H1 (cell line): ENCODE measurements around the gene TCF4. TPM values are rescaled to one million over a fixed set of nuclear protein-coding genes. Genes with fewer than 3 reads are reported as not detected.

Experiments used
- CTCF ChIA-PET: fragments of 300-600 bp; sonication (Branson Sonifier 250); formaldehyde crosslinking; loops from one replicate; lab custom pipeline; 2021; ENCODE audit not compliant: partially characterized antibody; lab: Charles Lee
- POLR2A ChIA-PET: fragments of 300-600 bp; sonication (Branson Sonifier 250); formaldehyde crosslinking; loops from one replicate; lab custom pipeline; 2021; ENCODE audit warnings: inconsistent platforms; ENCODE audit not compliant: partially characterized antibody; lab: Charles Lee
- DNase-seq, 2 experiments: peaks; one replicate each; pipeline versions ENCODE4 v3.0.0 to v3.0.0-alpha.2; 2010 to 2022; ENCODE audit warnings: low spot score in 2 of 2, low read depth in 1 of 2, mixed read lengths in 1 of 2
- FAIRE-seq: peaks from 2 replicates; lab custom pipeline; 2011; peaks lifted over from hg19 to GRCh38; lab: Jason Lieb, UNC
- H2AFZ ChIP-seq: 2 replicates; pipeline ENCODE4 v1.8.1; 2012; ENCODE audit warnings: low read length, inconsistent platforms
- H2AK5ac ChIP-seq: 2 replicates; pipeline ENCODE4 v1.6.1; 2013; ENCODE audit warnings: low read depth, low read length
- H2BK120ac ChIP-seq: replicated peaks from 2 replicates; pipeline ENCODE3; 2013; ENCODE audit warnings: low read depth, low read length, inconsistent platforms
- H2BK12ac ChIP-seq: 2 replicates; pipeline ENCODE4 v1.6.1; 2013; ENCODE audit warnings: low read depth, low read length
- H2BK15ac ChIP-seq: 2 replicates; pipeline ENCODE4 v1.6.1; 2013; ENCODE audit warnings: low read length
- H2BK20ac ChIP-seq: 2 replicates; pipeline ENCODE4 v1.6.1; 2013; ENCODE audit warnings: low read length
- H2BK5ac ChIP-seq: 2 replicates; pipeline ENCODE4 v1.6.1; 2013; ENCODE audit warnings: low read depth, low read length
- H3K14ac ChIP-seq: 2 replicates; pipeline ENCODE4 v1.6.1; 2013; ENCODE audit warnings: inconsistent platforms; ENCODE audit not compliant: insufficient read length
- H3K18ac ChIP-seq: 2 replicates; pipeline ENCODE4 v1.6.1; 2013; ENCODE audit warnings: low read length; ENCODE audit errors: extremely low read depth
- H3K23ac ChIP-seq: 2 replicates; pipeline ENCODE4 v1.6.1; 2013; ENCODE audit warnings: inconsistent platforms; ENCODE audit not compliant: insufficient read length
- H3K23me2 ChIP-seq: 2 replicates; pipeline ENCODE4 v1.6.1; 2013; ENCODE audit warnings: low read depth, low read length
- H3K27ac ChIP-seq: 2 replicates; pipeline ENCODE4 v1.6.1; 2011; ENCODE audit warnings: low read depth, low read length, inconsistent platforms
- H3K27me3 ChIP-seq, 4 experiments: replicated peaks in 1 of 4; 1 replicate in 1 of 4; 2 replicates in 3 of 4; pipeline versions ENCODE4 v1.6.1 to v1.8.1; 2011 to 2013; ENCODE audit warnings: low read length in 3 of 4, mild to moderate bottlenecking in 3 of 4, inconsistent platforms in 2 of 4, mixed read lengths in 2 of 4, moderate library complexity in 1 of 4; ENCODE audit not compliant: control insufficient read depth in 3 of 4, insufficient read depth in 3 of 4; ENCODE audit errors: extremely low read depth in 1 of 4
- H3K36me3 ChIP-seq, 4 experiments: 2 replicates each; pipeline versions ENCODE4 v1.6.1 to v1.8.1; 2011 to 2013; ENCODE audit warnings: mild to moderate bottlenecking in 4 of 4, low read length in 3 of 4, moderate library complexity in 2 of 4, control low read depth in 1 of 4, inconsistent platforms in 1 of 4; ENCODE audit not compliant: insufficient read depth in 4 of 4, control insufficient read depth in 2 of 4
- H3K4ac ChIP-seq: replicated peaks from 2 replicates; pipeline ENCODE3; 2013; ENCODE audit warnings: low read length, low read depth, mixed read lengths, inconsistent platforms; ENCODE audit not compliant: insufficient read length
- H3K4me1 ChIP-seq, 4 experiments: replicated peaks in 1 of 4; 1 replicate in 1 of 4; 2 replicates in 3 of 4; pipeline versions ENCODE4 v1.6.1 to v1.8.1; 2011 to 2013; ENCODE audit warnings: low read length in 3 of 4, inconsistent platforms in 2 of 4, mixed read lengths in 1 of 4; ENCODE audit not compliant: insufficient read depth in 4 of 4, control insufficient read depth in 3 of 4
- H3K4me2 ChIP-seq, 2 experiments: 2 replicates each; pipeline versions ENCODE4 v1.6.1 to v1.8.1; 2011 to 2013; ENCODE audit warnings: low read depth in 2 of 2, low read length in 2 of 2, control low read depth in 1 of 2, inconsistent platforms in 1 of 2, mild to moderate bottlenecking in 1 of 2; ENCODE audit not compliant: insufficient read depth in 1 of 2
- H3K4me3 ChIP-seq, 4 experiments: fragments of 200-600, 300-600 bp in 1 of 4; sonication (generic), shearing (Covaris generic), sonication (Bioruptor Twin) in 1 of 4; 2 replicates each; pipeline versions ENCODE4 v1.5.1 to v1.8.1; 2011 to 2016; ENCODE audit warnings: low read length in 4 of 4, low read depth in 3 of 4, control low read depth in 2 of 4, inconsistent platforms in 2 of 4, mild to moderate bottlenecking in 2 of 4, mixed read lengths in 1 of 4, moderate library complexity in 1 of 4; ENCODE audit not compliant: insufficient read depth in 2 of 4; ENCODE audit errors: extremely low read depth in 1 of 4
- H3K56ac ChIP-seq: replicated peaks from 2 replicates; pipeline ENCODE3; 2013; ENCODE audit warnings: low read depth, mild to moderate bottlenecking, mixed read lengths, low read length, inconsistent platforms; ENCODE audit not compliant: insufficient read length
- H3K79me1 ChIP-seq: 2 replicates; pipeline ENCODE4 v1.6.1; 2013; ENCODE audit warnings: low read depth, low read length, control low read depth
- H3K79me2 ChIP-seq, 2 experiments: 2 replicates each; pipeline versions ENCODE4 v1.6.1 to v1.8.1; 2012 to 2013; ENCODE audit warnings: low read length in 2 of 2, mild to moderate bottlenecking in 2 of 2, inconsistent platforms in 1 of 2; ENCODE audit not compliant: insufficient read depth in 2 of 2, control insufficient read depth in 1 of 2
- H3K9ac ChIP-seq, 4 experiments: replicated peaks in 1 of 4; 1 replicate in 1 of 4; 2 replicates in 3 of 4; pipeline versions ENCODE4 v1.6.1 to v1.8.1; 2011 to 2013; ENCODE audit warnings: low read depth in 3 of 4, low read length in 3 of 4, control low read depth in 2 of 4, mild to moderate bottlenecking in 2 of 4, moderate library complexity in 2 of 4, inconsistent platforms in 1 of 4; ENCODE audit errors: extremely low read depth in 1 of 4
- H3K9me3 ChIP-seq, 2 experiments: 2 replicates each; pipeline versions ENCODE4 v1.6.1 to v1.8.1; 2012 to 2013; ENCODE audit warnings: mild to moderate bottlenecking in 2 of 2, moderate library complexity in 2 of 2, control low read depth in 1 of 2, inconsistent platforms in 1 of 2, low read depth in 1 of 2, low read length in 1 of 2, mixed read lengths in 1 of 2; ENCODE audit not compliant: insufficient read depth in 2 of 2
- H4K20me1 ChIP-seq, 2 experiments: replicated peaks in 1 of 2; 2 replicates each; pipeline versions ENCODE3 to v1.8.1; 2011 to 2013; ENCODE audit warnings: inconsistent platforms in 2 of 2, low read length in 2 of 2, mild to moderate bottlenecking in 1 of 2; ENCODE audit not compliant: insufficient read depth in 2 of 2, control insufficient read depth in 1 of 2
- H4K5ac ChIP-seq: 2 replicates; pipeline ENCODE4 v1.6.1; 2013; ENCODE audit warnings: low read length, low read depth, mixed read lengths, inconsistent platforms; ENCODE audit not compliant: insufficient read length
- H4K8ac ChIP-seq: 2 replicates; pipeline ENCODE4 v1.8.0; 2013; ENCODE audit warnings: mild to moderate bottlenecking, moderate library complexity, low read length, inconsistent platforms; ENCODE audit not compliant: insufficient read depth; ENCODE audit errors: extremely low read depth
- H4K91ac ChIP-seq: replicated peaks from 2 replicates; pipeline ENCODE3; 2013; ENCODE audit warnings: low read length, mixed read lengths, inconsistent platforms; ENCODE audit not compliant: insufficient read length
- CEBPB ChIP-seq: IDR thresholded peaks from 2 replicates; pipeline ENCODE4 v1.6.1; 2012; ENCODE audit warnings: low read depth, low read length
- EGR1 ChIP-seq: IDR thresholded peaks from 2 replicates; pipeline ENCODE4 v1.6.1; 2011; ENCODE audit warnings: low read depth, low read length, borderline replicate concordance
- HDAC2 ChIP-seq, 2 experiments: fragments of 300-600 bp in 1 of 2; sonication (generic) in 1 of 2; IDR thresholded peaks; 2 replicates each; pipeline ENCODE4 v1.6.1; 2011 to 2012; ENCODE audit warnings: low read depth in 2 of 2, low read length in 2 of 2, mild to moderate bottlenecking in 2 of 2, moderate library complexity in 2 of 2, borderline replicate concordance in 1 of 2, inconsistent platforms in 1 of 2
- JUND ChIP-seq: IDR thresholded peaks from 2 replicates; pipeline ENCODE4 v1.6.1; 2011; ENCODE audit warnings: mild to moderate bottlenecking, improper control_type of control experiment, low read length
- KDM4A ChIP-seq: IDR thresholded peaks from one replicate; pipeline ENCODE4 v1.7.1; 2012; ENCODE audit warnings: low read depth, mild to moderate bottlenecking, moderate library complexity, low read length, inconsistent platforms; ENCODE audit not compliant: severe bottlenecking
- NANOG ChIP-seq: IDR thresholded peaks from 2 replicates; pipeline ENCODE4 v1.6.1; 2011; ENCODE audit warnings: low read length, low read depth, mild to moderate bottlenecking, inconsistent platforms; ENCODE audit not compliant: insufficient read depth, poor library complexity, severe bottlenecking
- PHF8 ChIP-seq: fragments of 200-600 bp; sonication (generic); conservative IDR thresholded peaks from 2 replicates; pipeline ENCODE4 v1.7.1; 2012; ENCODE audit warnings: low read depth, mild to moderate bottlenecking, inconsistent platforms, low read length, moderate library complexity
- POLR2AphosphoS5 ChIP-seq: IDR thresholded peaks from 2 replicates; pipeline ENCODE4 v1.6.1; 2011; ENCODE audit warnings: low read depth, low read length
- POU5F1 ChIP-seq: IDR thresholded peaks from 2 replicates; pipeline ENCODE4 v1.6.1; 2011; ENCODE audit warnings: low read depth, mild to moderate bottlenecking, low read length, moderate library complexity
- RBBP5 ChIP-seq: IDR thresholded peaks from 2 replicates; pipeline ENCODE4 v1.7.1; 2012; ENCODE audit warnings: low read depth, mild to moderate bottlenecking, inconsistent platforms, low read length, moderate library complexity, borderline replicate concordance
- SP1 ChIP-seq: IDR thresholded peaks from 2 replicates; pipeline ENCODE4 v1.6.1; 2011; ENCODE audit warnings: low read depth, low read length
- SP2 ChIP-seq: IDR thresholded peaks from 2 replicates; pipeline ENCODE4 v1.6.1; 2012; ENCODE audit warnings: mild to moderate bottlenecking, low read length, inconsistent platforms
- WGBS, 2 experiments: shearing (Covaris generic) in 1 of 2; methylation state at CpG; one replicate each; pipeline versions ENCODE4 v1.1.6 to v1.1.7; 2013 to 2015; ENCODE audit warnings: low lambda C conversion rate in 2 of 2, mixed read lengths in 2 of 2, inconsistent platforms in 1 of 2, low coverage in 1 of 2, missing lambda C conversion rate in 1 of 2; ENCODE audit not compliant: insufficient replicate concordance in 2 of 2, insufficient coverage in 1 of 2, insufficient read length in 1 of 2; ENCODE audit errors: extremely low coverage in 1 of 2, missing lambda C conversion rate in 1 of 2; 5-methylcytosine and 5-hydroxymethylcytosine counted together
- polyA plus RNA-seq, 7 experiments: library from polyadenylated mRNA; depleted of rRNA in 3 of 7; stranded (reverse) in 5 of 7; unstranded in 2 of 7; fragments of >200 nt in 5 of 7; fragments of 200-250 nt in 2 of 7; gene quantifications; 1 replicate in 5 of 7; 2 replicates in 1 of 7; 4 replicates in 1 of 7; pipeline versions ENCODE4 v1.2.1 to v1.2.3, GENCODE V29; 2011 to 2013; ENCODE audit warnings: missing spikeins in 2 of 7, mixed read lengths in 2 of 7
- total RNA-seq: library from RNA; stranded (reverse); fragmentation: NEBNext Ultra II Directional; extraction: Animal tissue kit (Norgen Biotek cat#: 25700); gene quantifications from 2 replicates; pipeline ENCODE4 v1.2.1, GENCODE V29; 2021
- TF ChIP-seq, protein P1 (sequence below): IDR thresholded peaks from 2 replicates; pipeline ENCODE4 v1.6.1; 2011; ENCODE audit warnings: low read length, improper control_type of control experiment

Gene TCF4
- total and polyA plus RNA-seq, 2 of the 8 experiments (the other 6 are each of a cell fraction or from before 2014, with no cell fraction given), result 59.3 to 118 TPM

GRCh38 chr18:55355223-55355622, 232.8 kb downstream of the TCF4 start:
- no peak overlapping the region for H3K27ac ChIP-seq
- H3K9ac ChIP-seq, result no peak overlapping the region
- no peak overlapping the region for H2BK120ac ChIP-seq
- no peaks in the 10 kb centered on the region; a peak in 1 of 8 replicates for H3K36me3 ChIP-seq
- H2BK15ac ChIP-seq, result no peak overlapping the region
- H3K23me2 ChIP-seq, result no peaks in the 10 kb centered on the region
- H3K14ac ChIP-seq, result no peak overlapping the region
- no peak overlapping the region for H2BK5ac ChIP-seq
- H3K4me3 ChIP-seq, result no peak overlapping the region
- no peak overlapping the region for H2BK12ac ChIP-seq
- H3K9me3 ChIP-seq, result no peaks in the 10 kb centered on the region
- no peak overlapping the region for H2AK5ac ChIP-seq
- no peak overlapping the region for H3K4me2 ChIP-seq
- DNase-seq (no peak), FAIRE-seq (no peak)
- H2AFZ ChIP-seq, result no peak overlapping the region
- no peak overlapping the region for H3K56ac ChIP-seq
- H3K27me3 ChIP-seq, result no peaks in the 10 kb centered on the region
- H4K20me1 ChIP-seq, result peaks cover 2 to 3% of the 10 kb centered on the region in 2 experiments
- H3K23ac ChIP-seq, result no peak overlapping the region
- no peak overlapping the region for H4K5ac ChIP-seq
- peaks cover 5 to 26% (median 17%) of the 10 kb centered on the region in 4 experiments; a peak in 6 of 7 replicates for H3K4me1 ChIP-seq
- no peak overlapping the region for H2BK20ac ChIP-seq
- no peak overlapping the region for H3K18ac ChIP-seq
- no peaks in the 10 kb centered on the region; the same call in 1 of the 2 replicates for H3K79me1 ChIP-seq
- peaks cover 0 to 30% of the 10 kb centered on the region in 2 experiments; a peak in 2 of 4 replicates for H3K79me2 ChIP-seq
- H4K8ac ChIP-seq, result no peak overlapping the region; the same call in 1 of the 2 replicates
- POLR2A ChIA-PET, result no interaction called here
- WGBS, 2 experiments, result 79% methylated on average over 4 of the region's 4 CpGs; no CpG with 5 or more reads in 1 of the 2 experiments
- no peak overlapping the region for H3K4ac ChIP-seq
- no peak overlapping the region for H4K91ac ChIP-seq
- CTCF ChIA-PET, result interaction anchor here (1.2 to 4.6 kb wide), 3 partner anchors 12 to 424 kb away, joined by 4 to 28 read pairs (median 5); no protein-coding TSS in a partner anchor
- TF ChIP-seq KDM4A (no peak), NANOG (no peak), PHF8 (no peak), CEBPB (no peak), POU5F1 (no peak), HDAC2 (IDR thresholded peaks at IDR 0.05; ENCODE audit: borderline replicate concordance in 1 of 2, low read depth in 2 of 2, low read length in 2 of 2) (no peak), RBBP5 (no peak), JUND (no peak), POLR2AphosphoS5 (no peak), EGR1 (no peak), SP1 (no peak), SP2 (no peak)
- TF ChIP-seq, protein P1, sequence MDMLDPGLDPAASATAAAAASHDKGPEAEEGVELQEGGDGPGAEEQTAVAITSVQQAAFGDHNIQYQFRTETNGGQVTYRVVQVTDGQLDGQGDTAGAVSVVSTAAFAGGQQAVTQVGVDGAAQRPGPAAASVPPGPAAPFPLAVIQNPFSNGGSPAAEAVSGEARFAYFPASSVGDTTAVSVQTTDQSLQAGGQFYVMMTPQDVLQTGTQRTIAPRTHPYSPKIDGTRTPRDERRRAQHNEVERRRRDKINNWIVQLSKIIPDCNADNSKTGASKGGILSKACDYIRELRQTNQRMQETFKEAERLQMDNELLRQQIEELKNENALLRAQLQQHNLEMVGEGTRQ, result no peak
